ENCODE measurements around the gene SLX4IP. TPM values are rescaled to one million over a fixed set of nuclear protein-coding genes. Genes with fewer than 3 reads are reported as not detected.

Gene SLX4IP
- total RNA-seq, 1 donor from 2014 or later: 8.6 TPM

GRCh38 chr20:10447028-10447427 is 11.9 kb downstream of the SLX4IP start:
- peak overlapping the region; percentile 72 for H3K4me3 Mint-ChIP-seq
- intact Hi-C loops (cut with micrococcal nuclease): loop anchor here (1.0 kb wide), 1 partner anchor 13 kb away; the partner anchor contains the start of gene MKKS
- H3K4me1 Mint-ChIP-seq: peaks cover 19% of the 10 kb centered on the region
- no peaks in the 10 kb centered on the region for H3K9me3 Mint-ChIP-seq
- ChIA-PET CTCF (no interaction called here), POLR2A (no interaction called here)
- ATAC-seq (ENCODE audit: low read depth) (peak; percentile 99), DNase-seq (no peak)
- no peaks in the 10 kb centered on the region for H3K27me3 Mint-ChIP-seq
- peak overlapping the region; percentile 38 for H3K27ac Mint-ChIP-seq
- no peak for TF ChIP-seq CTCF (IDR thresholded peaks at IDR 0.05)
- peaks cover 8% of the 10 kb centered on the region for H3K36me3 Mint-ChIP-seq (ENCODE audit: low read depth)

- ATAC-seq (ENCODE audit: low read depth): no peak
- ChIA-PET POLR2A (interaction anchor here (0.7 kb wide), 1 partner anchor 13 kb away, joined by 3 read pairs; the partner anchor contains the start of gene SLX4IP), CTCF (interaction anchor here (1.2 kb wide), 1 partner anchor 23 kb away, joined by 3 read pairs; no protein-coding TSS in a partner anchor)
- DNase-seq: no peak
- Mint-ChIP-seq H3K9me3 (no peaks in the 10 kb centered on the region), H3K27me3 (no peaks in the 10 kb centered on the region), H3K27ac (no peak overlapping the region), H3K4me3 (no peak overlapping the region), H3K4me1 (peaks cover 28% of the 10 kb centered on the region), H3K36me3 (ENCODE audit: low read depth) (peaks cover 5% of the 10 kb centered on the region)
- intact Hi-C loops (cut with micrococcal nuclease): no loop called here
- TF ChIP-seq CTCF (IDR thresholded peaks at IDR 0.05): no peak
These were observed 13.4 kb downstream of the SLX4IP start for GRCh38 chr20:10448270-10449156.

- H3K9me3 Mint-ChIP-seq: no peaks in the 10 kb centered on the region
- ATAC-seq (ENCODE audit: low read depth) (no peak), DNase-seq (no peak)
- no peak for TF ChIP-seq CTCF (IDR thresholded peaks at IDR 0.05)
- no peak overlapping the region for H3K27ac Mint-ChIP-seq
- no peaks in the 10 kb centered on the region for H3K27me3 Mint-ChIP-seq
- CTCF ChIA-PET: interaction anchor here (1.2 kb wide), 1 partner anchor 24 kb away, joined by 3 read pairs; no protein-coding TSS in a partner anchor
- POLR2A ChIA-PET: interaction anchor here (0.7 kb wide), 1 partner anchor 14 kb away, joined by 3 read pairs; the partner anchor contains the start of gene SLX4IP
- H3K4me1 Mint-ChIP-seq: peaks cover 35% of the 10 kb centered on the region
- intact Hi-C loops (cut with micrococcal nuclease): no loop called here
- H3K4me3 Mint-ChIP-seq: no peak overlapping the region
- H3K36me3 Mint-ChIP-seq (ENCODE audit: low read depth): peaks cover 4% of the 10 kb centered on the region
These were observed 14.2 kb downstream of the SLX4IP start for GRCh38 chr20:10449270-10449669.

GRCh38 chr20:10453241-10453640 is 18.1 kb downstream of the SLX4IP start:
- ATAC-seq (ENCODE audit: low read depth): peak; percentile 62
- POLR2A ChIA-PET: interaction anchor here (1.7 kb wide), 1 partner anchor 19 kb away, joined by 17 read pairs; the partner anchor contains the start of genes MKKS and SLX4IP
- H3K27me3 Mint-ChIP-seq: no peaks in the 10 kb centered on the region
- H3K4me3 Mint-ChIP-seq: peak overlapping the region; percentile 39
- peaks cover 21% of the 10 kb centered on the region for H3K4me1 Mint-ChIP-seq
- H3K9me3 Mint-ChIP-seq: peaks cover 4% of the 10 kb centered on the region
- TF ChIP-seq CTCF (IDR thresholded peaks at IDR 0.05): no peak
- intact Hi-C loops (cut with micrococcal nuclease): no loop called here
- DNase-seq: no peak
- peaks cover 8% of the 10 kb centered on the region for H3K36me3 Mint-ChIP-seq (ENCODE audit: low read depth)
- CTCF ChIA-PET: interaction anchor here (1.1 kb wide), 1 partner anchor 25 kb away, joined by 3 read pairs; no protein-coding TSS in a partner anchor
- peak overlapping the region; percentile 62 for H3K27ac Mint-ChIP-seq

GRCh38 chr20:10454151-10454750 is 19.1 kb downstream of the SLX4IP start:
- ATAC-seq (ENCODE audit: low read depth) (no peak), DNase-seq (no peak)
- H3K27ac Mint-ChIP-seq: peak overlapping the region; percentile 2
- H3K9me3 Mint-ChIP-seq: peaks cover 4% of the 10 kb centered on the region
- intact Hi-C loops (cut with micrococcal nuclease): no loop called here
- TF ChIP-seq CTCF (IDR thresholded peaks at IDR 0.05): no peak
- ChIA-PET POLR2A (interaction anchor here (1.7 kb wide), 1 partner anchor 20 kb away, joined by 17 read pairs; the partner anchor contains the start of genes MKKS and SLX4IP), CTCF (no interaction called here)
- H3K4me1 Mint-ChIP-seq: peaks cover 18% of the 10 kb centered on the region
- no peak overlapping the region for H3K4me3 Mint-ChIP-seq
- no peaks in the 10 kb centered on the region for H3K27me3 Mint-ChIP-seq
- peaks cover 17% of the 10 kb centered on the region for H3K36me3 Mint-ChIP-seq (ENCODE audit: low read depth)

Data from activated B cell treated with CpG ODN at 0.5 μM for 24 hours (primary cell).